Lung (tissue), 12 donors: ENCODE data around the gene EFNA5. TPM values are rescaled to one million over a fixed set of nuclear protein-coding genes. Genes with fewer than 3 reads are reported as not detected.

Experiments
- ATAC-seq: fragments of 200-7000 bp; cut with Tn5 transposase; one replicate; pipeline ENCODE4 v1.9.1; 2020; ENCODE audit warnings: moderate number of reproducible peaks; ENCODE audit not compliant: insufficient read depth, low FRiP score
- DNase-seq, 3 donors: peaks; one replicate each; pipeline ENCODE4 v3.0.0-alpha.2; 2013 to 2017
- H3K27ac ChIP-seq, 2 donors: one replicate each; pipeline ENCODE4 v1.5.1; 2013; ENCODE audit warnings: mild to moderate bottlenecking in 2 of 2, moderate library complexity in 2 of 2, control low read depth in 1 of 2, inconsistent platforms in 1 of 2, low read depth in 1 of 2, low read length in 1 of 2
- H3K27me3 ChIP-seq, 3 donors: one replicate each; pipeline ENCODE4 v1.5.1; 2013; ENCODE audit warnings: low read length in 2 of 3; ENCODE audit not compliant: control insufficient read depth in 3 of 3, insufficient read depth in 3 of 3
- H3K36me3 ChIP-seq, 4 donors: one replicate each; pipeline ENCODE4 v1.5.1; 2013; ENCODE audit warnings: low read length in 4 of 4, mild to moderate bottlenecking in 1 of 4, moderate library complexity in 1 of 4; ENCODE audit not compliant: control insufficient read depth in 4 of 4, insufficient read depth in 4 of 4
- H3K4me1 ChIP-seq, 5 donors: one replicate each; pipeline ENCODE4 v1.5.1; 2013; ENCODE audit warnings: low read length in 5 of 5, mild to moderate bottlenecking in 2 of 5, moderate library complexity in 1 of 5; ENCODE audit not compliant: control insufficient read depth in 5 of 5, insufficient read depth in 5 of 5
- H3K4me3 ChIP-seq: one replicate; pipeline ENCODE4 v1.5.1; 2013; ENCODE audit warnings: mild to moderate bottlenecking, control low read depth, moderate library complexity
- H3K9ac ChIP-seq, 2 donors: one replicate each; pipeline ENCODE4 v1.5.1; 2013; ENCODE audit warnings: low read length in 2 of 2, control low read depth in 1 of 2; ENCODE audit not compliant: insufficient read depth in 1 of 2
- H3K9me3 ChIP-seq, 4 donors: one replicate each; pipeline ENCODE4 v1.5.1; 2013; ENCODE audit warnings: low read length in 3 of 4, mild to moderate bottlenecking in 1 of 4, moderate library complexity in 1 of 4; ENCODE audit not compliant: control insufficient read depth in 4 of 4, insufficient read depth in 3 of 4
- WGBS, 2 donors: extraction: QIAGEN DNeasy Blood & Tissue Kit; methylation state at CpG; one replicate each; pipeline ENCODE4 v1.1.7; 2013; 5-methylcytosine and 5-hydroxymethylcytosine counted together
- polyA plus RNA-seq, 2 donors: library from polyadenylated mRNA; stranded (reverse); fragments of 200-250 nt; gene quantifications; one replicate each; pipeline ENCODE4 v1.2.1, GENCODE V29; 2013
- total RNA-seq, 2 donors: library from RNA; depleted of rRNA in 1 of 2; stranded (reverse); fragments of >200 nt in 1 of 2; gene quantifications; one replicate each; pipeline ENCODE4 v1.2.1, GENCODE V29; 2014 to 2021
- TF ChIP-seq, protein P1 (sequence below): IDR thresholded peaks from 2 replicates; pipeline ENCODE4 v1.5.1; 2012; ENCODE audit warnings: mild to moderate bottlenecking; ENCODE audit errors: control extremely low read depth, extremely low read depth
- donor health status: control.
- donor health status: control.
- donor health status: Bipolar disorder and iron deficiency.
- donor health status: healthy.
- donor health status: DM: yes; HTN: yes; CAD: no.

EFNA5 gene
- total and polyA plus RNA-seq, 4 donors = 2.1 to 18.4 (median 7.8) TPM

DNA sequence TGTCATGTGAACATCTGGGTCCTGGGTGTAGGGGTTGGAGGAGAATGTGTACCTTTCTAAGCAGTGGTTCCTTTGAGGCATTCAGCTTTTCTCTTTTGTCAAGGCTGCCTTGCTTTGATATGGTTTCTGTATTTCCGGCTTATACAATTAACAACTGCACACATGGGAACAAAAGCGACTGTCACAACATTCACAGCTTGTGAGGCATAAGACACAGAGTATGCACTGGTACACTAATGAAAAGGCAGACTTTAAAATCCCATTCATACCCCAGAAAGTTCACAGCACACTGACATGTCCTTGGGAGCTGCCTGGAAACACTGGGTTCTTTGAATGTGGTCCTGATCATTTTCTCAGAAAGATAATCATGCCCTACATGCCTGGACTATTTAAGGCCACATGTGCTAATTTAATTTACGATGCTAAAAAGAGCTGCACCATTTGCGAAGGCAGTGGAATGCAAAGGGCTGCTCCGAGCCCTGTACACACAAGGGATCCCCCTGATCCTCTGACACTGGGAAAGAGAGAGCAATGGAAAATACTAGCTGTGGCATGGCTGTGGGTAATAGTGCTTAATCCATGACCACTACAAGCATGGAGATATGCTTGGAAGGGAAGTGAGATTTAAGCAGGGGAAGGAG lies 131.8 kb downstream of the EFNA5 start:
- Histone ChIP-seq H3K36me3 (peaks cover 0 to 3% (median 0%) of the 10 kb centered on the region in 4 donors), H3K4me3 (no peak overlapping the region), H3K4me1 (peaks cover 0 to 17% (median 6%) of the 10 kb centered on the region in 5 donors), H3K27ac (peak overlapping the region in 1 of 2 donors; percentile 43), H3K9me3 (no peaks in the 10 kb centered on the region), H3K27me3 (no peaks in the 10 kb centered on the region), H3K9ac (no peak overlapping the region)
- WGBS, 2 donors = 87 to 94% methylated on average over 5 of the region's 5 CpGs
- ATAC-seq (no peak), DNase-seq (no peak)
- TF ChIP-seq, protein P1, sequence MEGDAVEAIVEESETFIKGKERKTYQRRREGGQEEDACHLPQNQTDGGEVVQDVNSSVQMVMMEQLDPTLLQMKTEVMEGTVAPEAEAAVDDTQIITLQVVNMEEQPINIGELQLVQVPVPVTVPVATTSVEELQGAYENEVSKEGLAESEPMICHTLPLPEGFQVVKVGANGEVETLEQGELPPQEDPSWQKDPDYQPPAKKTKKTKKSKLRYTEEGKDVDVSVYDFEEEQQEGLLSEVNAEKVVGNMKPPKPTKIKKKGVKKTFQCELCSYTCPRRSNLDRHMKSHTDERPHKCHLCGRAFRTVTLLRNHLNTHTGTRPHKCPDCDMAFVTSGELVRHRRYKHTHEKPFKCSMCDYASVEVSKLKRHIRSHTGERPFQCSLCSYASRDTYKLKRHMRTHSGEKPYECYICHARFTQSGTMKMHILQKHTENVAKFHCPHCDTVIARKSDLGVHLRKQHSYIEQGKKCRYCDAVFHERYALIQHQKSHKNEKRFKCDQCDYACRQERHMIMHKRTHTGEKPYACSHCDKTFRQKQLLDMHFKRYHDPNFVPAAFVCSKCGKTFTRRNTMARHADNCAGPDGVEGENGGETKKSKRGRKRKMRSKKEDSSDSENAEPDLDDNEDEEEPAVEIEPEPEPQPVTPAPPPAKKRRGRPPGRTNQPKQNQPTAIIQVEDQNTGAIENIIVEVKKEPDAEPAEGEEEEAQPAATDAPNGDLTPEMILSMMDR = no peak

DNA sequence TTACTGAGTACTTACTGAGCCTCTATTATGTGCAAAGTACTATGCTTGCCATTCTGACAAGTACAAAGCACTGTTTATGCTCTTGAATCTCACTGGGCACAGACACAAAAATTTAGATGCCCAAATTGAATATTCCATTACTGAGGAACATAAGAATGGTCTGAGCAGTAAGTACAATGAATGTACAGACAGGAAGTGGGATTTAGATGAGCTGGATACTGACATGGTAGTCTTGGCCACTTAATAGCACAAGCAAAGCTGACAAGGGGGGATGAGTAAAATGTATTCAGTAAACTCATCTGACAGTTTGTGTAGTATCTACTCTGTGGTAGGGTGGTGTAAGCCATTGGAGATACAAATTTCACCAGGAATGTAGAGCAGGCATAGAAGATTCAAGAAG lies 132.4 kb downstream of the EFNA5 start:
- Histone ChIP-seq H3K9me3 (no peaks in the 10 kb centered on the region), H3K27me3 (no peaks in the 10 kb centered on the region), H3K36me3 (peaks cover 0 to 3% (median 0%) of the 10 kb centered on the region in 4 donors), H3K4me3 (no peak overlapping the region), H3K4me1 (peaks cover 0 to 23% (median 8%) of the 10 kb centered on the region in 5 donors), H3K9ac (no peak overlapping the region), H3K27ac (no peak overlapping the region)
- TF ChIP-seq, protein P1 = no peak
- DNase-seq (no peak), ATAC-seq (no peak)

DNA sequence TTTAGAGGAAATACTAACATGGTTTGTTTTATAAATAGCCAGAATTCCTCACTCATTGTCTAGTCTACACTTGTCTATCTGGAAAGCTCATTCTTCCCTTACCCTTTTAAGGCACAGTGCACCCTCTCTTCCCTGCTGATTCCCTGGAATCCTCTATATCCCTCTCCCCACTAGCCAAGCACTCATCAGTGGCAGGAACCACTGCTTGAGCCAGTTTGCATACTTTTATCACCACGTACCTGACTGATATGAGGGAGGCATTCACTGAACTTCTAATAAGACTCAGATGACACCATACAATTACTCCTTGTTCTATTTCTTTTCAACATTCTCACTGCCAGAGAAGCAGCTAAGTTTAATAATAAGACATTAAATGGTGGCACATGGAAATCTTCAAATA lies 134.9 kb downstream of the EFNA5 start:
- DNase-seq = no peak
- peaks cover 0 to 3% (median 0%) of the 10 kb centered on the region in 4 donors for H3K36me3 ChIP-seq
- ATAC-seq = no peak
- H3K4me3 ChIP-seq = no peak overlapping the region
- H3K27ac ChIP-seq = no peak overlapping the region
- no peaks in the 10 kb centered on the region for H3K9me3 ChIP-seq
- 81 to 89% methylated on average over 1 of the region's 1 CpG for WGBS, 2 donors
- H3K9ac ChIP-seq = no peak overlapping the region
- H3K27me3 ChIP-seq = no peaks in the 10 kb centered on the region
- TF ChIP-seq, protein P1 = no peak
- H3K4me1 ChIP-seq = peaks cover 0 to 25% (median 8%) of the 10 kb centered on the region in 5 donors
